ENCODE data around the gene TSTD1.
"Not testable (repeated sequence)": the region's sequence is repeated elsewhere in the genome, so short reads cannot be mapped to it uniquely, and the experiment has no call there.

TSTD1 gene

GRCh38 chr1:161007369-161007768 lies 31.4 kb downstream of the TSTD1 start:
- no peak for DNase-seq (ENCODE audit: low spot score)

- no peak for DNase-seq (ENCODE audit: low spot score)
These were observed 32.2 kb downstream of the TSTD1 start for GRCh38 chr1:161006563-161006962.

- DNase-seq (ENCODE audit: low spot score) = no peak
These were observed 37.2 kb downstream of the TSTD1 start for GRCh38 chr1:161001525-161001924.

- no peak for DNase-seq (ENCODE audit: low spot score)
These were observed 37.9 kb downstream of the TSTD1 start for GRCh38 chr1:161000736-161001480.

- no peak for DNase-seq (ENCODE audit: low spot score)
These were observed 39.4 kb downstream of the TSTD1 start for GRCh38 chr1:160999376-160999775.

- peak; percentile 78 for DNase-seq (ENCODE audit: low spot score)
These were observed 41.3 kb downstream of the TSTD1 start for GRCh38 chr1:160997323-160998038.

- DNase-seq (ENCODE audit: low spot score) = no peak
These were observed 42.6 kb downstream of the TSTD1 start for GRCh38 chr1:160996178-160996577.

- peak; percentile 77 for DNase-seq (ENCODE audit: low spot score)
These were observed 45.1 kb downstream of the TSTD1 start for GRCh38 chr1:160993544-160994193.

GRCh38 chr1:160992036-160992435 lies 46.7 kb downstream of the TSTD1 start:
- not testable (repeated sequence) for DNase-seq (ENCODE audit: low spot score)
